ENCODE measurements around the gene MACF1. TPM values are rescaled to one million over a fixed set of nuclear protein-coding genes. Genes with fewer than 3 reads are reported as not detected.

MACF1 gene
- total and polyA plus RNA-seq, 2 of the 13 experiments (the other 11 are each of a cell fraction or from before 2014, with no cell fraction given), result 36.7 to 65.4 TPM

DNA sequence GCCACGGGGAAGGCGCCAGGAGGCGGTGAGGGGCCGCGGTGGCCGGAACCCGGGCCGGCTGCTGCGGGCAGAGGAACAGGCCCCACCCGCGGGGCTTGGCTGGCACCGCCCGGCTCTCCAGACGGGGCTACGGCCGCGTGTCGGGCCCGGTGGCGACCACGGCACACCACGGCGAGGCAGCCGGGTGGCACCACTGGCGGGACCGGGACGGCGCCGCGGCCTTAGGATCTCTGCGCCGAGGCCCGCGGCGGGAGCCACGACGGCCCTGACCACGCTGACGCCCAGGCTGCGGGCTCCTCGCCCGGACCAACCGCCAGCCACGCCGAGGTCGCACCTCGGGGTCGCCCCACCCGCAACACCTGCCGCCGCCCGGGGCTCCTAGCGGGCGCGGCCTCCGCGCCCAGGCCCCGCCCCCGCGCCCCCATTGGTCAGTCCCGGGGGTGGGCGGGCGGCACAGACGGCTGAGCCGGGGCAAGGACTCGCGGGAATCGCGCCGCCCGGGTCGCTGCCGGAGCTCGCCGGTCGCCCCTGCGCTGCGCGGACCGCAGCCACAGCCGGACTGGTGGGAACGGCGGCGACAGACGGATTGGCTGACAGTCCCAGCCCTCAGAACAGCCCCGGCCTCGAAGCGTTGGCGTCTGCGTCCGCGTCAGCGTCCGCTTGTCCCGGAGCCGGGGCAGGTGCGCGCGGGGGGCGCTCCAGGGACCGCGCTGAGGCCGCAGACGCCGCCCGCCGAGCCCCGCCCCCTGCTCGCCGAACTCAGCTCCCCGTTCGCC, 286.8 kb downstream of the MACF1 start, which contains the start of gene BMP8A (continued):
- TF ChIP-seq, protein P1, sequence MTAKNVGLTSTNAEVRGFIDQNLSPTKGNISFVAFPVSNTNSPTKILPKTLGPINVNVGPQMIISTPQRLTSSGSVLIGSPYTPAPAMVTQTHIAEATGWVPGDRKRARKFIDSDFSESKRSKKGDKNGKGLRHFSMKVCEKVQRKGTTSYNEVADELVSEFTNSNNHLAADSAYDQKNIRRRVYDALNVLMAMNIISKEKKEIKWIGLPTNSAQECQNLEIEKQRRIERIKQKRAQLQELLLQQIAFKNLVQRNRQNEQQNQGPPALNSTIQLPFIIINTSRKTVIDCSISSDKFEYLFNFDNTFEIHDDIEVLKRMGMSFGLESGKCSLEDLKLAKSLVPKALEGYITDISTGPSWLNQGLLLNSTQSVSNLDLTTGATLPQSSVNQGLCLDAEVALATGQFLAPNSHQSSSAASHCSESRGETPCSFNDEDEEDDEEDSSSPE (CRISPR knock-in tag; IDR thresholded peaks at IDR 0.05), result 0 out of 2 replicates have a peak, but pooled peaks have one; percentile 17
- TF ChIP-seq ZNF30 (CRISPR knock-in tag; IDR thresholded peaks at IDR 0.05), result no peak
- peak; percentile 51 for TF ChIP-seq NFYB (CRISPR knock-in tag; IDR thresholded peaks at IDR 0.05)
- no peak for TF ChIP-seq SIN3B (IDR thresholded peaks at IDR 0.05; ENCODE audit: low read length)
- no peak for TF ChIP-seq CBFB (CRISPR knock-in tag; IDR thresholded peaks at IDR 0.05)
- peak; percentile 69; the same call in 1 of the 2 replicates for TF ChIP-seq ZNF776 (CRISPR knock-in tag; IDR thresholded peaks at IDR 0.05)
- no peak for TF ChIP-seq MBNL3 (CRISPR knock-in tag; conservative IDR thresholded peaks at IDR 0.05)
- no peak for TF ChIP-seq SETDB1 (CRISPR knock-in tag; IDR thresholded peaks at IDR 0.05; ENCODE audit: borderline replicate concordance)
- TF ChIP-seq SP1 (IDR thresholded peaks at IDR 0.05), result no peak
- TF ChIP-seq SP1 (CRISPR knock-in tag; IDR thresholded peaks at IDR 0.05), result peak; percentile 62; the same call in 1 of the 2 replicates
- TF ChIP-seq CHD2 (IDR thresholded peaks at IDR 0.05; ENCODE audit: low read depth, low read length), result peak; percentile 37; the same call in 1 of the 2 replicates
- no peak for TF ChIP-seq HHEX (CRISPR knock-in tag; IDR thresholded peaks at IDR 0.05)
- TF ChIP-seq SP4 (CRISPR knock-in tag; IDR thresholded peaks at IDR 0.05), result 0 out of 2 replicates have a peak, but pooled peaks have one; percentile 56
- TF ChIP-seq, protein P2, sequence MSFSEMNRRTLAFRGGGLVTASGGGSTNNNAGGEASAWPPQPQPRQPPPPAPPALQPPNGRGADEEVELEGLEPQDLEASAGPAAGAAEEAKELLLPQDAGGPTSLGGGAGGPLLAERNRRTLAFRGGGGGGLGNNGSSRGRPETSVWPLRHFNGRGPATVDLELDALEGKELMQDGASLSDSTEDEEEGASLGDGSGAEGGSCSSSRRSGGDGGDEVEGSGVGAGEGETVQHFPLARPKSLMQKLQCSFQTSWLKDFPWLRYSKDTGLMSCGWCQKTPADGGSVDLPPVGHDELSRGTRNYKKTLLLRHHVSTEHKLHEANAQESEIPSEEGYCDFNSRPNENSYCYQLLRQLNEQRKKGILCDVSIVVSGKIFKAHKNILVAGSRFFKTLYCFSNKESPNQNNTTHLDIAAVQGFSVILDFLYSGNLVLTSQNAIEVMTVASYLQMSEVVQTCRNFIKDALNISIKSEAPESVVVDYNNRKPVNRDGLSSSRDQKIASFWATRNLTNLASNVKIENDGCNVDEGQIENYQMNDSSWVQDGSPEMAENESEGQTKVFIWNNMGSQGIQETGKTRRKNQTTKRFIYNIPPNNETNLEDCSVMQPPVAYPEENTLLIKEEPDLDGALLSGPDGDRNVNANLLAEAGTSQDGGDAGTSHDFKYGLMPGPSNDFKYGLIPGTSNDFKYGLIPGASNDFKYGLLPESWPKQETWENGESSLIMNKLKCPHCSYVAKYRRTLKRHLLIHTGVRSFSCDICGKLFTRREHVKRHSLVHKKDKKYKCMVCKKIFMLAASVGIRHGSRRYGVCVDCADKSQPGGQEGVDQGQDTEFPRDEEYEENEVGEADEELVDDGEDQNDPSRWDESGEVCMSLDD (CRISPR knock-in tag; IDR thresholded peaks at IDR 0.05; ENCODE audit: borderline replicate concordance), result no peak
- TF ChIP-seq TOE1 (CRISPR knock-in tag; IDR thresholded peaks at IDR 0.05), result no peak
- TF ChIP-seq, protein P3, sequence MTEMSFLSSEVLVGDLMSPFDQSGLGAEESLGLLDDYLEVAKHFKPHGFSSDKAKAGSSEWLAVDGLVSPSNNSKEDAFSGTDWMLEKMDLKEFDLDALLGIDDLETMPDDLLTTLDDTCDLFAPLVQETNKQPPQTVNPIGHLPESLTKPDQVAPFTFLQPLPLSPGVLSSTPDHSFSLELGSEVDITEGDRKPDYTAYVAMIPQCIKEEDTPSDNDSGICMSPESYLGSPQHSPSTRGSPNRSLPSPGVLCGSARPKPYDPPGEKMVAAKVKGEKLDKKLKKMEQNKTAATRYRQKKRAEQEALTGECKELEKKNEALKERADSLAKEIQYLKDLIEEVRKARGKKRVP (CRISPR knock-in tag; IDR thresholded peaks at IDR 0.05), result no peak
- no peak for TF ChIP-seq ZNF205 (CRISPR knock-in tag; IDR thresholded peaks at IDR 0.05)
- TF ChIP-seq HOXD1 (CRISPR knock-in tag; IDR thresholded peaks at IDR 0.05), result no peak
- TF ChIP-seq NFIC (IDR thresholded peaks at IDR 0.05; ENCODE audit: low read length), result no peak
- TF ChIP-seq, protein P4, sequence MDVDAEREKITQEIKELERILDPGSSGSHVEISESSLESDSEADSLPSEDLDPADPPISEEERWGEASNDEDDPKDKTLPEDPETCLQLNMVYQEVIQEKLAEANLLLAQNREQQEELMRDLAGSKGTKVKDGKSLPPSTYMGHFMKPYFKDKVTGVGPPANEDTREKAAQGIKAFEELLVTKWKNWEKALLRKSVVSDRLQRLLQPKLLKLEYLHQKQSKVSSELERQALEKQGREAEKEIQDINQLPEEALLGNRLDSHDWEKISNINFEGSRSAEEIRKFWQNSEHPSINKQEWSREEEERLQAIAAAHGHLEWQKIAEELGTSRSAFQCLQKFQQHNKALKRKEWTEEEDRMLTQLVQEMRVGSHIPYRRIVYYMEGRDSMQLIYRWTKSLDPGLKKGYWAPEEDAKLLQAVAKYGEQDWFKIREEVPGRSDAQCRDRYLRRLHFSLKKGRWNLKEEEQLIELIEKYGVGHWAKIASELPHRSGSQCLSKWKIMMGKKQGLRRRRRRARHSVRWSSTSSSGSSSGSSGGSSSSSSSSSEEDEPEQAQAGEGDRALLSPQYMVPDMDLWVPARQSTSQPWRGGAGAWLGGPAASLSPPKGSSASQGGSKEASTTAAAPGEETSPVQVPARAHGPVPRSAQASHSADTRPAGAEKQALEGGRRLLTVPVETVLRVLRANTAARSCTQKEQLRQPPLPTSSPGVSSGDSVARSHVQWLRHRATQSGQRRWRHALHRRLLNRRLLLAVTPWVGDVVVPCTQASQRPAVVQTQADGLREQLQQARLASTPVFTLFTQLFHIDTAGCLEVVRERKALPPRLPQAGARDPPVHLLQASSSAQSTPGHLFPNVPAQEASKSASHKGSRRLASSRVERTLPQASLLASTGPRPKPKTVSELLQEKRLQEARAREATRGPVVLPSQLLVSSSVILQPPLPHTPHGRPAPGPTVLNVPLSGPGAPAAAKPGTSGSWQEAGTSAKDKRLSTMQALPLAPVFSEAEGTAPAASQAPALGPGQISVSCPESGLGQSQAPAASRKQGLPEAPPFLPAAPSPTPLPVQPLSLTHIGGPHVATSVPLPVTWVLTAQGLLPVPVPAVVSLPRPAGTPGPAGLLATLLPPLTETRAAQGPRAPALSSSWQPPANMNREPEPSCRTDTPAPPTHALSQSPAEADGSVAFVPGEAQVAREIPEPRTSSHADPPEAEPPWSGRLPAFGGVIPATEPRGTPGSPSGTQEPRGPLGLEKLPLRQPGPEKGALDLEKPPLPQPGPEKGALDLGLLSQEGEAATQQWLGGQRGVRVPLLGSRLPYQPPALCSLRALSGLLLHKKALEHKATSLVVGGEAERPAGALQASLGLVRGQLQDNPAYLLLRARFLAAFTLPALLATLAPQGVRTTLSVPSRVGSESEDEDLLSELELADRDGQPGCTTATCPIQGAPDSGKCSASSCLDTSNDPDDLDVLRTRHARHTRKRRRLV (CRISPR knock-in tag; IDR thresholded peaks at IDR 0.05), result no peak
- peak; percentile 71; the same call in 1 of the 2 replicates for TF ChIP-seq ZNF563 (CRISPR knock-in tag; IDR thresholded peaks at IDR 0.05)
- 0 out of 2 replicates have a peak, but pooled peaks have one; percentile 19 for TF ChIP-seq ZNF331 (CRISPR knock-in tag; IDR thresholded peaks at IDR 0.05)

Data from HepG2 (cell line).